ENCODE results near the gene ST6GALNAC4.

DNA sequence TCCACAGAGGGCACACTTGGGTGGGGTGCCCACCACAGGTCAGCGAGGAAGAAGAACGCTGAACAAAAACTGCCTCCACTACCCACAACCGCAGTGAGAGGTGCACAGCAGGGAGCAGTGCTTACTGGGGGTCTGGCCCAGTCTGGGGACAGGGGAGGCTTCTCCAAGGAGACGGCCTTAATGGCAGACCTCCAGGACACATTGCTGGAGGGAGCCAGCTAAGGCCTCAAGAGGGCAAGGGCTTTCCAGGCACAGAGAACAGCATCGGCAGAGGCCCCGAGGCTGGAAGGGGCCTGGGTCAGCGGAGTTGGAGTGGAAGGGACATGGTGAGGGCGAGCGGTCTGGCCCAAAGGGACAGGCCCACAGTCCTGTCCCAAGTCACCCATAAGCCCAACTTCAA is 29.1 kb upstream of the ST6GALNAC4 start:
- TF ChIP-seq, protein P1, sequence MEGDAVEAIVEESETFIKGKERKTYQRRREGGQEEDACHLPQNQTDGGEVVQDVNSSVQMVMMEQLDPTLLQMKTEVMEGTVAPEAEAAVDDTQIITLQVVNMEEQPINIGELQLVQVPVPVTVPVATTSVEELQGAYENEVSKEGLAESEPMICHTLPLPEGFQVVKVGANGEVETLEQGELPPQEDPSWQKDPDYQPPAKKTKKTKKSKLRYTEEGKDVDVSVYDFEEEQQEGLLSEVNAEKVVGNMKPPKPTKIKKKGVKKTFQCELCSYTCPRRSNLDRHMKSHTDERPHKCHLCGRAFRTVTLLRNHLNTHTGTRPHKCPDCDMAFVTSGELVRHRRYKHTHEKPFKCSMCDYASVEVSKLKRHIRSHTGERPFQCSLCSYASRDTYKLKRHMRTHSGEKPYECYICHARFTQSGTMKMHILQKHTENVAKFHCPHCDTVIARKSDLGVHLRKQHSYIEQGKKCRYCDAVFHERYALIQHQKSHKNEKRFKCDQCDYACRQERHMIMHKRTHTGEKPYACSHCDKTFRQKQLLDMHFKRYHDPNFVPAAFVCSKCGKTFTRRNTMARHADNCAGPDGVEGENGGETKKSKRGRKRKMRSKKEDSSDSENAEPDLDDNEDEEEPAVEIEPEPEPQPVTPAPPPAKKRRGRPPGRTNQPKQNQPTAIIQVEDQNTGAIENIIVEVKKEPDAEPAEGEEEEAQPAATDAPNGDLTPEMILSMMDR (IDR thresholded peaks at IDR 0.05; ENCODE audit: low read depth, low read length, poor library complexity, severe bottlenecking), result no peak
- TF ChIP-seq EZH2phosphoT487 (IDR thresholded peaks at IDR 0.05; ENCODE audit: borderline replicate concordance, low read length), result no peak

Data from DOHH2 (cell line).